ENCODE measurements around the gene ZNF565.
A peak's percentile ranks its signal among the peaks of the same experiment; 100 is the strongest.

Gene ZNF565

GRCh38 chr19:36149673-36150406 lies 64.6 kb downstream of the ZNF565 start:
- H3K27me3 ChIP-seq (ENCODE audit: insufficient read depth, low read length): no peaks in the 10 kb centered on the region
- H3K9ac ChIP-seq (ENCODE audit: low read depth, low read length): no peak overlapping the region
- no peaks in the 10 kb centered on the region for H3K9me3 ChIP-seq (ENCODE audit: insufficient read depth, low read depth, low read length)
- 96% methylated on average over 13 of the region's 13 CpGs for WGBS
- H3K36me3 ChIP-seq (ENCODE audit: insufficient read depth, low read length): peaks cover 73% of the 10 kb centered on the region
- H3K4me1 ChIP-seq (ENCODE audit: insufficient read depth, low read length): no peaks in the 10 kb centered on the region
- no peak overlapping the region for H3K27ac ChIP-seq (ENCODE audit: low read depth, low read length)
- no peak overlapping the region for H3K4me3 ChIP-seq (ENCODE audit: low read length)

GRCh38 chr19:36144624-36145023 lies 69.8 kb downstream of the ZNF565 start:
- 98% methylated on average over 6 of the region's 6 CpGs for WGBS
- Histone ChIP-seq H3K36me3 (ENCODE audit: insufficient read depth, low read length) (peaks cover 66% of the 10 kb centered on the region), H3K9ac (ENCODE audit: low read depth, low read length) (no peak overlapping the region)

GRCh38 chr19:36142496-36142895 lies 72.0 kb downstream of the ZNF565 start:
- WGBS: 97% methylated on average over 9 of the region's 9 CpGs
- Histone ChIP-seq H3K4me3 (ENCODE audit: low read length) (no peak overlapping the region), H3K36me3 (ENCODE audit: insufficient read depth, low read length) (peaks cover 47% of the 10 kb centered on the region), H3K27ac (ENCODE audit: low read depth, low read length) (no peak overlapping the region), H3K9me3 (ENCODE audit: insufficient read depth, low read depth, low read length) (no peaks in the 10 kb centered on the region), H3K4me1 (ENCODE audit: insufficient read depth, low read length) (no peaks in the 10 kb centered on the region; the same call in 1 of the 2 replicates), H3K27me3 (ENCODE audit: insufficient read depth, low read length) (no peaks in the 10 kb centered on the region), H3K9ac (ENCODE audit: low read depth, low read length) (no peak overlapping the region)

More at GRCh38 chr19:36144624-36145023, 69.8 kb downstream of the ZNF565 start:
- no peak overlapping the region for H3K4me3 ChIP-seq (ENCODE audit: low read length)
- H3K27ac ChIP-seq (ENCODE audit: low read depth, low read length): no peak overlapping the region
- no peaks in the 10 kb centered on the region for H3K27me3 ChIP-seq (ENCODE audit: insufficient read depth, low read length)
- no peaks in the 10 kb centered on the region; the same call in 1 of the 2 replicates for H3K4me1 ChIP-seq (ENCODE audit: insufficient read depth, low read length)
- no peaks in the 10 kb centered on the region for H3K9me3 ChIP-seq (ENCODE audit: insufficient read depth, low read depth, low read length)

GRCh38 chr19:36142046-36142445 lies 72.4 kb downstream of the ZNF565 start:
- no peak overlapping the region for H3K9ac ChIP-seq (ENCODE audit: low read depth, low read length)
- no peaks in the 10 kb centered on the region for H3K9me3 ChIP-seq (ENCODE audit: insufficient read depth, low read depth, low read length)
- H3K4me1 ChIP-seq (ENCODE audit: insufficient read depth, low read length): no peaks in the 10 kb centered on the region; the same call in 1 of the 2 replicates
- no peak overlapping the region for H3K27ac ChIP-seq (ENCODE audit: low read depth, low read length)
- no peaks in the 10 kb centered on the region for H3K27me3 ChIP-seq (ENCODE audit: insufficient read depth, low read length)
- 96% methylated on average over 14 of the region's 14 CpGs for WGBS
- H3K36me3 ChIP-seq (ENCODE audit: insufficient read depth, low read length): peaks cover 44% of the 10 kb centered on the region
- H3K4me3 ChIP-seq (ENCODE audit: low read length): peak overlapping the region; percentile 51

- peak overlapping the region; percentile 92; the same call in 1 of the 2 replicates for H3K27ac ChIP-seq (ENCODE audit: low read depth, low read length)
- H3K4me1 ChIP-seq (ENCODE audit: insufficient read depth, low read length): no peaks in the 10 kb centered on the region; the same call in 1 of the 2 replicates
- no peak overlapping the region for H3K9ac ChIP-seq (ENCODE audit: low read depth, low read length)
- H3K4me3 ChIP-seq (ENCODE audit: low read length): peak overlapping the region; percentile 100
- peaks cover 36% of the 10 kb centered on the region for H3K36me3 ChIP-seq (ENCODE audit: insufficient read depth, low read length)
- 17% methylated on average over 34 of the region's 42 CpGs for WGBS
- H3K27me3 ChIP-seq (ENCODE audit: insufficient read depth, low read length): no peaks in the 10 kb centered on the region
- H3K9me3 ChIP-seq (ENCODE audit: insufficient read depth, low read depth, low read length): no peaks in the 10 kb centered on the region
These were observed 73.2 kb downstream of the ZNF565 start for GRCh38 chr19:36141039-36141927.

GRCh38 chr19:36140304-36141038 lies 74.0 kb downstream of the ZNF565 start:
- WGBS: under 1% methylated on average over 29 of the region's 31 CpGs
- Histone ChIP-seq H3K4me3 (ENCODE audit: low read length) (peak overlapping the region; percentile 100), H3K27ac (ENCODE audit: low read depth, low read length) (peak overlapping the region; percentile 92), H3K9ac (ENCODE audit: low read depth, low read length) (peak overlapping the region; percentile 91), H3K27me3 (ENCODE audit: insufficient read depth, low read length) (no peaks in the 10 kb centered on the region), H3K36me3 (ENCODE audit: insufficient read depth, low read length) (peaks cover 28% of the 10 kb centered on the region), H3K9me3 (ENCODE audit: insufficient read depth, low read depth, low read length) (no peaks in the 10 kb centered on the region), H3K4me1 (ENCODE audit: insufficient read depth, low read length) (no peaks in the 10 kb centered on the region; the same call in 1 of the 2 replicates)

- Histone ChIP-seq H3K27ac (ENCODE audit: low read depth, low read length) (peak within 1 kb of the TSS; percentile 92), H3K9ac (ENCODE audit: low read depth, low read length) (peak within 1 kb of the TSS; percentile 91), H3K27me3 (ENCODE audit: insufficient read depth, low read length) (no peaks in the 10 kb centered on the region), H3K4me3 (ENCODE audit: low read length) (peak within 1 kb of the TSS; percentile 100), H3K4me1 (ENCODE audit: insufficient read depth, low read length) (no peaks in the 10 kb centered on the region; the same call in 1 of the 2 replicates), H3K9me3 (ENCODE audit: insufficient read depth, low read depth, low read length) (no peaks in the 10 kb centered on the region), H3K36me3 (ENCODE audit: insufficient read depth, low read length) (peaks cover 21% of the 10 kb centered on the region)
- under 1% methylated on average over 75 of the region's 75 CpGs for WGBS
These were observed 74.8 kb downstream of the ZNF565 start, which contains the start of gene CAPNS1 for GRCh38 chr19:36139473-36140303. Gene CAPNS1 (plus strand): TSS chr19:36140066. CDS start chr19:36141012, 946 bp downstream.

GRCh38 chr19:36139120-36139472 lies 75.4 kb downstream of the ZNF565 start:
- Histone ChIP-seq H3K4me3 (ENCODE audit: low read length) (peak overlapping the region; percentile 100), H3K36me3 (ENCODE audit: insufficient read depth, low read length) (peaks cover 15% of the 10 kb centered on the region), H3K9ac (ENCODE audit: low read depth, low read length) (peak overlapping the region; percentile 84), H3K27me3 (ENCODE audit: insufficient read depth, low read length) (no peaks in the 10 kb centered on the region), H3K4me1 (ENCODE audit: insufficient read depth, low read length) (no peaks in the 10 kb centered on the region; the same call in 1 of the 2 replicates), H3K27ac (ENCODE audit: low read depth, low read length) (peak overlapping the region; percentile 91), H3K9me3 (ENCODE audit: insufficient read depth, low read depth, low read length) (no peaks in the 10 kb centered on the region)
- 66% methylated on average over 4 of the region's 7 CpGs for WGBS

GRCh38 chr19:36136964-36137686 lies 77.3 kb downstream of the ZNF565 start:
- Histone ChIP-seq H3K4me3 (ENCODE audit: low read length) (no peak overlapping the region), H3K4me1 (ENCODE audit: insufficient read depth, low read length) (no peaks in the 10 kb centered on the region; the same call in 1 of the 2 replicates), H3K9me3 (ENCODE audit: insufficient read depth, low read depth, low read length) (no peaks in the 10 kb centered on the region), H3K9ac (ENCODE audit: low read depth, low read length) (no peak overlapping the region), H3K27me3 (ENCODE audit: insufficient read depth, low read length) (no peaks in the 10 kb centered on the region), H3K36me3 (ENCODE audit: insufficient read depth, low read length) (peaks cover 2% of the 10 kb centered on the region; the same call in 1 of the 2 replicates), H3K27ac (ENCODE audit: low read depth, low read length) (no peak overlapping the region)
- WGBS: 81% methylated on average over 12 of the region's 12 CpGs

All from HUES64 (cell line).